A673 (cell line): ENCODE data around the gene TSKU. TPM values are rescaled to one million over a fixed set of nuclear protein-coding genes. Genes with fewer than 3 reads are reported as not detected.

Source experiments
- BruUV-seq: library from RNA; stranded (reverse); fragments of 400-500 nt; replicated peaks from 2 replicates; lab custom pipeline; 2021; lab: Mats Ljungman, UMichigan
- CTCF ChIA-PET: fragments of 300-600 bp; sonication (Branson Sonifier 250); formaldehyde crosslinking; loops from one replicate; lab custom pipeline; 2022; ENCODE audit warnings: antibody characterized with exemption; lab: Charles Lee
- POLR2A ChIA-PET: fragments of 300-600 bp; sonication (Branson Sonifier 250); formaldehyde crosslinking; loops from one replicate; lab custom pipeline; 2022; ENCODE audit warnings: antibody characterized with exemption; ENCODE audit not compliant: low non-redundant PET; lab: Charles Lee
- DNase-seq: peaks from one replicate; pipeline ENCODE4 v3.0.0-alpha.2; 2015; ENCODE audit warnings: low spot score
- H3K27ac ChIP-seq: fragments of 200-600 bp; sonication (generic); 2 replicates; pipeline ENCODE4 v1.5.1; 2016; ENCODE audit warnings: mixed run types, low read depth, mild to moderate bottlenecking, mixed read lengths, antibody characterized with exemption, low read length; ENCODE audit not compliant: poor library complexity, severe bottlenecking
- H3K27me3 ChIP-seq: fragments of 200-600 bp; sonication (generic); replicated peaks from 2 replicates; pipeline ENCODE4 v1.6.1; 2017; ENCODE audit warnings: mixed run types, low read depth, mild to moderate bottlenecking, mixed read lengths, antibody characterized with exemption, low read length; ENCODE audit not compliant: insufficient read depth, poor library complexity
- H3K36me3 ChIP-seq: fragments of 200-600 bp; sonication (generic); 2 replicates; pipeline ENCODE4 v1.6.1; 2016; ENCODE audit warnings: mixed run types, mild to moderate bottlenecking, mixed read lengths, antibody characterized with exemption, low read length; ENCODE audit not compliant: insufficient read depth, poor library complexity, severe bottlenecking
- H3K4me1 ChIP-seq: fragments of 200-600 bp; sonication (generic); 2 replicates; pipeline ENCODE4 v1.6.1; 2017; ENCODE audit warnings: mixed run types, mild to moderate bottlenecking, mixed read lengths, antibody characterized with exemption, low read length; ENCODE audit not compliant: insufficient read depth, poor library complexity, severe bottlenecking
- H3K4me3 ChIP-seq: fragments of 200-600 bp; sonication (generic); 2 replicates; pipeline ENCODE4 v1.5.1; 2016; ENCODE audit warnings: low read depth, mixed run types, mild to moderate bottlenecking, mixed read lengths, low read length; ENCODE audit not compliant: poor library complexity, severe bottlenecking
- H3K9me3 ChIP-seq: fragments of 200-600 bp; sonication (generic); 2 replicates; pipeline ENCODE4 v1.6.1; 2016; ENCODE audit warnings: mixed run types, low read depth, mild to moderate bottlenecking, mixed read lengths, antibody characterized with exemption, low read length; ENCODE audit not compliant: poor library complexity, severe bottlenecking
- EZH2 ChIP-seq: fragments of 200-600 bp; sonication (generic); IDR thresholded peaks from 2 replicates; pipeline ENCODE4 v1.6.1; 2017; ENCODE audit warnings: borderline replicate concordance, low read depth, mild to moderate bottlenecking, mixed read lengths, antibody characterized with exemption, low read length; ENCODE audit not compliant: poor library complexity, severe bottlenecking
- intact Hi-C: fragments of 100-400 bp; cut with micrococcal nuclease; formaldehyde crosslinking; loops from one replicate; pipeline ENCODE4 v1.10.0; 2022; ENCODE audit not compliant: unreplicated experiment
- total RNA-seq: library from RNA; stranded (reverse); gene quantifications from 2 replicates; pipeline ENCODE4 v1.2.3, GENCODE V29; 2021
- TF ChIP-seq, protein P1 (sequence below): fragments of 300-800, 200-600 bp; sonication (generic); conservative IDR thresholded peaks from 2 replicates; pipeline ENCODE4 v1.5.1; 2017; ENCODE audit warnings: low read depth, mild to moderate bottlenecking, antibody characterized with exemption, low read length, moderate library complexity, mixed read lengths

The TSKU gene
- total RNA-seq, 1 experiment from 2014 or later: 25.3 TPM

DNA sequence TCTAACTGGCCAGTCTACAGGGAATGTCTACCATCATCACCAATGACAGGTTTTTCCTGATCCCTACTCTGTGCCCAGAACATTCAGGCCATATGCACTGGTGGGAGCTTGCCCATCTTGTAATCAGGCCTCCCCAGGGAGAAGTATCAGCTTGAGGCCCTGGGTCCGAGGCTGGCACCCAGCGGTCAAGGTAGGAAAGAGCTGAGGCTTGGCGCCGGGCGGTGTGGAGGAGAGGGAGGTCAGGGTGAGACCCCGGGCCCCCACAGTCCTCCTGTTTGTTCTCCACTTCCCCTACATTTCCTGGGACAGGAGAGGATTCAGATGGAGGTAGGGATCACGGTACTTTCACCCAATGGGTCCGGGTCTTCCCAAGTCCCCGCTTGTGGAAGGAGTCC lies 15.5 kb downstream of the TSKU start:
- Histone ChIP-seq H3K4me1 (peaks cover 24% of the 10 kb centered on the region), H3K4me3 (peak overlapping the region; percentile 23), H3K36me3 (no peaks in the 10 kb centered on the region), H3K9me3 (no peaks in the 10 kb centered on the region), H3K27me3 (no peaks in the 10 kb centered on the region), H3K27ac (no peak overlapping the region)
- intact Hi-C loops: loop anchor here (1.0 kb wide), 1 partner anchor 64 kb away; no protein-coding TSS in a partner anchor
- no TSS peak for BruUV-seq
- ChIA-PET CTCF (interaction anchor here (0.6 to 4.0 kb wide), 4 partner anchors 64 to 121 kb away, joined by 3 to 31 read pairs (median 6); no protein-coding TSS in a partner anchor), POLR2A (interaction anchor here (0.9 kb wide), 1 partner anchor 140 kb away, joined by 4 read pairs; no protein-coding TSS in a partner anchor)
- no peak for DNase-seq
- TF ChIP-seq, protein P1, sequence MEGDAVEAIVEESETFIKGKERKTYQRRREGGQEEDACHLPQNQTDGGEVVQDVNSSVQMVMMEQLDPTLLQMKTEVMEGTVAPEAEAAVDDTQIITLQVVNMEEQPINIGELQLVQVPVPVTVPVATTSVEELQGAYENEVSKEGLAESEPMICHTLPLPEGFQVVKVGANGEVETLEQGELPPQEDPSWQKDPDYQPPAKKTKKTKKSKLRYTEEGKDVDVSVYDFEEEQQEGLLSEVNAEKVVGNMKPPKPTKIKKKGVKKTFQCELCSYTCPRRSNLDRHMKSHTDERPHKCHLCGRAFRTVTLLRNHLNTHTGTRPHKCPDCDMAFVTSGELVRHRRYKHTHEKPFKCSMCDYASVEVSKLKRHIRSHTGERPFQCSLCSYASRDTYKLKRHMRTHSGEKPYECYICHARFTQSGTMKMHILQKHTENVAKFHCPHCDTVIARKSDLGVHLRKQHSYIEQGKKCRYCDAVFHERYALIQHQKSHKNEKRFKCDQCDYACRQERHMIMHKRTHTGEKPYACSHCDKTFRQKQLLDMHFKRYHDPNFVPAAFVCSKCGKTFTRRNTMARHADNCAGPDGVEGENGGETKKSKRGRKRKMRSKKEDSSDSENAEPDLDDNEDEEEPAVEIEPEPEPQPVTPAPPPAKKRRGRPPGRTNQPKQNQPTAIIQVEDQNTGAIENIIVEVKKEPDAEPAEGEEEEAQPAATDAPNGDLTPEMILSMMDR: no peak

DNA sequence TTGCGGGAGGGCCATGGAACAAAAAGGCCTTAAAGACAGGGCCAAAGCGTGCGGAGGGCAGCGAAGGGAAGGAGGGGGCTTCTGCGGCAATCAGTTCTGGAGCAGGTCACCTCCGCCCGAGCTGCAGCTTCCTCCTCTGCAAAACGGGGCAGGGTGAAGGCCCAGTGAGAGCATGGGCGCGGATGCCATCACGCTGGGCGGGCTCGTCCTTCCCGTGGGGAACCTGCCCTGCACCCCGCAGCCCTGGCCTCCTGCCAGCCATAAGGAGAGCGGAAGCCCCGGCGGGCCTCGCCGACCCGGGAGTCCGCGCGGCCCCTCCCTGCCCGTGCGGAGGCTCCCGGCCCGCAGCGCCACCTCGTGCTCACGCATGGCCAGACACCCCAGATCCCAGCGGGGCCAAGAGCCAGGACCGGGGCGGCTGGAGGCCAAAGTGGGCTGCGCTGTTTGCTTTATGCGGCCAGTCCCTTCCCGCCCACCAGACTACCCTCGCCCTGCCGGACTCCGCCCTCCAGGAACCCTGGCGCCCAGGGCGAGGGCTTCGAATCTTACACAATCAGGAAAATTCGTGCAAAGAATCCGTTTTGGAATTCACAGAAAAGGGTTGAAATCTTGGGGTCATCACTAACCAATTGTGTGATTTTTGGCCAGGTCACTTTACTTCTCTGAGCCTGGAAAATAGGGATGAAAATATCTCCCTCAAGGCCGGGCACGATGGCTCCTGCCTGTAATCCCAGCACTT lies 16.1 kb downstream of the TSKU start:
- TF ChIP-seq, protein P1: peak; percentile 95
- TF ChIP-seq EZH2: no peak
- H3K4me3 ChIP-seq: peak overlapping the region; percentile 23
- ChIA-PET CTCF (interaction anchor here (0.6 to 4.0 kb wide), 4 partner anchors 64 to 121 kb away, joined by 3 to 31 read pairs (median 6); no protein-coding TSS in a partner anchor), POLR2A (interaction anchor here (0.9 kb wide), 1 partner anchor 140 kb away, joined by 4 read pairs; no protein-coding TSS in a partner anchor)
- no peaks in the 10 kb centered on the region for H3K27me3 ChIP-seq
- no peaks in the 10 kb centered on the region for H3K36me3 ChIP-seq
- intact Hi-C loops: loop anchor here (1.0 kb wide), 1 partner anchor 65 kb away; no protein-coding TSS in a partner anchor
- H3K27ac ChIP-seq: no peak overlapping the region
- peak; percentile 84 for DNase-seq
- no TSS peak for BruUV-seq
- no peaks in the 10 kb centered on the region for H3K9me3 ChIP-seq
- peaks cover 18% of the 10 kb centered on the region for H3K4me1 ChIP-seq

DNA sequence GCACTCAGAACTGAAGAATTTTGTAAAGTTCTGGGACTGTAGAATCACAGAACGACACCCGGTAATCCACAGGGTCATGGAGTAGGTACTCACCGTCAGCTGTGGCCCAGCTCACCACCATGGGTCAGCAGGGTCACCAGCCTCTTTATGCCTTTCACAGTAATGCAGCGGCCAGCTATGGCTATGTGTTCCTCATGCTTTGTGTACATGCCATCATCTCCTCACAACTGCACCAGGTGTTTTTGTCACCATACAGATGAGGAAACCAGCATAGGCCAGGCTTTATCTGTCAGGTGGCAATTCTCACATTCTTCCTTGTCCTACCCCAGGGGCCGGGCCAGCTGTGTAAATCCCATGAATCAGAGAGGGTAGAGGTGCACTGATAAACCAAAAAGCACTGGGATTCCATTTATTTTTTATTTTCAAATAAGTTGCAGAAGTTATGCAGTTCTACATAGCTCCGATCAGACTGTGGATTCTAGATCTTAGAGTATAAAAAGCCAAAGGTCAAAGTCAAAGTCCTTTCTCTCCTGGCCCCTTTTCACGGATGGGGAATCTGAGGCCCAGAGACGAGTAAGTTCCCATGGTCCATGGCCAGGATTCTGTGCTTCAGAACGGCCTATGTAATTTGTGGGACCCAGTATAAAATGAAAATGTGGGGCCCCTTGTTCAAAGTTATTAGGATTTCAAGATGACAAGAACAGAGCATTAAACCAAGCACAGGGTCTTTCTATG lies 17.5 kb downstream of the TSKU start:
- Histone ChIP-seq H3K36me3 (no peaks in the 10 kb centered on the region), H3K27me3 (no peaks in the 10 kb centered on the region), H3K9me3 (no peaks in the 10 kb centered on the region), H3K4me3 (no peak overlapping the region), H3K4me1 (peaks cover 13% of the 10 kb centered on the region), H3K27ac (no peak overlapping the region)
- no TSS peak for BruUV-seq
- CTCF ChIA-PET: interaction anchor here (4.0 kb wide), 1 partner anchor 66 kb away, joined by 31 read pairs; no protein-coding TSS in a partner anchor
- DNase-seq: no peak
- intact Hi-C loops: no loop called here
- TF ChIP-seq, protein P1: no peak
- no peak for TF ChIP-seq EZH2
- POLR2A ChIA-PET: no interaction called here
